Spleen (tissue), 11 donors: ENCODE data around the gene ZNF567. TPM values are rescaled to one million over a fixed set of nuclear protein-coding genes. Genes with fewer than 3 reads are reported as not detected.
"Not testable (repeated sequence)": the region's sequence is repeated elsewhere in the genome, so short reads cannot be mapped to it uniquely, and the experiment has no call there.

ENCODE experiments used
- DNase-seq: peaks from one replicate; pipeline ENCODE4 v3.0.0-alpha.2; 2020
- H3K27ac ChIP-seq, 8 donors: fragments of 200-600 bp; sonication (generic) in 7 of 8; 1 replicate in 4 of 8; 2 replicates in 4 of 8; pipeline versions ENCODE4 v1.5.0 to v1.8.0; 2016 to 2021; ENCODE audit warnings: inconsistent platforms in 4 of 8, mild to moderate bottlenecking in 4 of 8, moderate library complexity in 1 of 8
- H3K27me3 ChIP-seq, 7 donors: fragments of 200-600 bp; sonication (generic) in 6 of 7; replicated peaks in 1 of 7; 1 replicate in 4 of 7; 2 replicates in 3 of 7; pipeline versions ENCODE4 v1.5.0 to v1.8.0; 2016 to 2021; ENCODE audit warnings: inconsistent platforms in 3 of 7, mild to moderate bottlenecking in 1 of 7
- H3K36me3 ChIP-seq, 6 donors: fragments of 200-600 bp; sonication (generic) in 5 of 6; 1 replicate in 4 of 6; 2 replicates in 2 of 6; pipeline versions ENCODE4 v1.5.0 to v1.8.0; 2016 to 2021; ENCODE audit warnings: inconsistent platforms in 2 of 6
- H3K4me1 ChIP-seq, 6 donors: fragments of 200-600 bp; sonication (generic) in 5 of 6; 1 replicate in 3 of 6; 2 replicates in 3 of 6; pipeline versions ENCODE4 v1.5.0 to v1.8.0; 2016 to 2021; ENCODE audit warnings: inconsistent platforms in 3 of 6
- H3K4me3 ChIP-seq, 8 donors: fragments of 200-600 bp; sonication (generic) in 7 of 8; 1 replicate in 4 of 8; 2 replicates in 4 of 8; pipeline versions ENCODE4 v1.5.0 to v1.8.0; 2016 to 2021; ENCODE audit warnings: inconsistent platforms in 4 of 8, mild to moderate bottlenecking in 4 of 8, moderate library complexity in 2 of 8
- H3K9me3 ChIP-seq, 8 donors: fragments of 200-600 bp; sonication (generic) in 7 of 8; 1 replicate in 4 of 8; 2 replicates in 4 of 8; pipeline versions ENCODE4 v1.5.0 to v1.8.0; 2016 to 2021; ENCODE audit warnings: inconsistent platforms in 4 of 8
- CTCF ChIP-seq, 11 experiments: fragments of 200-600 bp in 7 of 11; fragments of 450-650 bp in 4 of 11; sonication (generic) in 4 of 11; IDR thresholded peaks in 8 of 11; conservative IDR thresholded peaks in 3 of 11; 1 replicate in 7 of 11; 2 replicates in 4 of 11; pipeline versions ENCODE4 v1.4.0 to v1.8.0; 2016 to 2021; ENCODE audit warnings: antibody characterized with exemption in 11 of 11, inconsistent platforms in 4 of 11, mild to moderate bottlenecking in 1 of 11
- POLR2A ChIP-seq, 3 donors: fragments of 450-650 bp; IDR thresholded peaks; one replicate each; pipeline ENCODE4 v1.5.1; 2017; ENCODE audit warnings: antibody characterized with exemption in 3 of 3, mild to moderate bottlenecking in 1 of 3
- POLR2AphosphoS5 ChIP-seq, 3 donors: sonication (generic); formaldehyde crosslinking; IDR thresholded peaks; one replicate each; pipeline ENCODE4 v1.5.1; 2017; ENCODE audit warnings: antibody characterized with exemption in 3 of 3
- WGBS, 5 donors: extraction: QIAGEN DNeasy Blood & Tissue Kit in 3 of 5; methylation state at CpG; one replicate each; pipeline versions ENCODE4 v1.1.5 to v1.1.7; 2013 to 2018; 5-methylcytosine and 5-hydroxymethylcytosine counted together
- intact Hi-C: fragments of 100-400 bp; cut with DNase I; formaldehyde crosslinking; loops from one replicate; pipeline ENCODE4 v1.15.0; 2023; ENCODE audit warnings: low total_unique reads
- polyA plus RNA-seq, 3 donors: library from polyadenylated mRNA; stranded (reverse); fragments of 200-250 nt; gene quantifications; one replicate each; pipeline ENCODE4 v1.2.1, GENCODE V29; 2013
- total RNA-seq, 7 donors: library from RNA; depleted of rRNA in 3 of 7; stranded (reverse); fragments of >200 nt in 3 of 7; fragmentation: NEBNext Ultra II Directional in 4 of 7; extraction: Animal tissue kit (Norgen Biotek cat#: 25700) in 4 of 7; gene quantifications; one replicate each; pipeline versions ENCODE4 v1.1.0 to v1.2.1, GENCODE V29; 2016 to 2021
- donor health status: healthy with polysubstance abuse.
- donor health status: DM: no; HTN: no; CAD: no; lungs with moderate emphysema.
- donor health status: DM: no; HTN: no; CAD: no.
- donor health status: Bipolar disorder and iron deficiency.
- donor health status: healthy.
- donor health status: DM: no; HTN: no; CAD: no.
- donor health status: DM: yes; HTN: yes; CAD: no.

ZNF567 gene
- total and polyA plus RNA-seq, 10 donors: 2.2 to 24.1 (median 9.3) TPM

- Histone ChIP-seq H3K36me3 (peaks cover 13 to 63% (median 38%) of the 10 kb centered on the region in 6 donors), H3K27ac (peak overlapping the region in 6 of 8 donors; percentile 56 to 87 (median 78))
These were observed 646 bp downstream of the ZNF567 start for GRCh38 chr19:36688058-36688457.

GRCh38 chr19:36707134-36707533, 19.7 kb downstream of the ZNF567 start:
- H3K27ac ChIP-seq: no peak overlapping the region
- H3K9me3 ChIP-seq: peaks cover 53 to 100% (median 98%) of the 10 kb centered on the region in 8 donors
- intact Hi-C loops: no loop called here
- H3K36me3 ChIP-seq: peaks cover 8 to 96% (median 70%) of the 10 kb centered on the region in 6 donors
- H3K4me1 ChIP-seq: no peaks in the 10 kb centered on the region
- no peak for TF ChIP-seq POLR2A (IDR thresholded peaks at IDR 0.05)
- no peak for TF ChIP-seq POLR2AphosphoS5 (IDR thresholded peaks at IDR 0.05)
- no peak for TF ChIP-seq CTCF (IDR thresholded peaks at IDR 0.05 in 8 of 11, conservative IDR thresholded peaks at IDR 0.05 in 3 of 11)
- no peak for DNase-seq
- no peaks in the 10 kb centered on the region for H3K27me3 ChIP-seq
- 81 to 97% (median 85%) methylated on average over 1 to 2 of the region's 2 CpGs for WGBS, 5 donors
- H3K4me3 ChIP-seq: no peak overlapping the region

More at GRCh38 chr19:36688058-36688457, 646 bp downstream of the ZNF567 start:
- Histone ChIP-seq H3K9me3 (peaks cover 0 to 56% (median 34%) of the 10 kb centered on the region in 8 donors), H3K4me1 (peaks cover 9 to 31% (median 24%) of the 10 kb centered on the region in 6 donors), H3K27me3 (no peaks in the 10 kb centered on the region), H3K4me3 (peak overlapping the region; percentile 66 to 95 (median 76))
- intact Hi-C loops: loop anchor here (10.0 kb wide), 1 partner anchor 227 kb away; the partner anchor contains the start of genes ZNF568 and ZNF829
- 10 to 17% (median 14%) methylated on average over 9 of the region's 9 CpGs for WGBS, 5 donors
- DNase-seq: no peak
- no peak for TF ChIP-seq POLR2AphosphoS5 (IDR thresholded peaks at IDR 0.05)
- no peak for TF ChIP-seq POLR2A (IDR thresholded peaks at IDR 0.05)
- TF ChIP-seq CTCF (IDR thresholded peaks at IDR 0.05 in 8 of 11, conservative IDR thresholded peaks at IDR 0.05 in 3 of 11): no peak

- 85 to 98% (median 96%) methylated on average over 2 of the region's 2 CpGs for WGBS, 5 donors
- no peaks in the 10 kb centered on the region for H3K27me3 ChIP-seq
- no peak overlapping the region for H3K4me3 ChIP-seq
- peaks cover 29 to 100% (median 85%) of the 10 kb centered on the region in 6 donors for H3K36me3 ChIP-seq
- intact Hi-C loops: no loop called here
- H3K4me1 ChIP-seq: no peaks in the 10 kb centered on the region
- DNase-seq: no peak
- TF ChIP-seq POLR2AphosphoS5 (IDR thresholded peaks at IDR 0.05): no peak
- TF ChIP-seq CTCF (IDR thresholded peaks at IDR 0.05 in 8 of 11, conservative IDR thresholded peaks at IDR 0.05 in 3 of 11): no peak
- TF ChIP-seq POLR2A (IDR thresholded peaks at IDR 0.05): no peak
- peaks cover 61 to 100% (median 100%) of the 10 kb centered on the region in 8 donors for H3K9me3 ChIP-seq
- H3K27ac ChIP-seq: no peak overlapping the region
These were observed 22.0 kb downstream of the ZNF567 start for GRCh38 chr19:36709423-36709822.

GRCh38 chr19:36719687-36720556, 32.5 kb downstream of the ZNF567 start:
- H3K36me3 ChIP-seq: peaks cover 39 to 98% (median 87%) of the 10 kb centered on the region in 6 donors
- DNase-seq: no peak
- H3K27ac ChIP-seq: no peak overlapping the region
- no peaks in the 10 kb centered on the region for H3K4me1 ChIP-seq
- H3K27me3 ChIP-seq: no peaks in the 10 kb centered on the region
- peak overlapping the region in 1 of 8 donors; percentile 24 for H3K4me3 ChIP-seq
- H3K9me3 ChIP-seq: peaks cover 71 to 100% (median 100%) of the 10 kb centered on the region in 8 donors
- TF ChIP-seq POLR2AphosphoS5 (IDR thresholded peaks at IDR 0.05) (no peak), POLR2A (IDR thresholded peaks at IDR 0.05) (no peak), CTCF (IDR thresholded peaks at IDR 0.05 in 8 of 11, conservative IDR thresholded peaks at IDR 0.05 in 3 of 11) (no peak)
- intact Hi-C loops: no loop called here
- WGBS, 5 donors: 94 to 98% (median 98%) methylated on average over 10 of the region's 10 CpGs

GRCh38 chr19:36736166-36736565, 48.8 kb downstream of the ZNF567 start:
- Histone ChIP-seq H3K9me3 (peaks cover 59 to 100% (median 100%) of the 10 kb centered on the region in 8 donors), H3K36me3 (peaks cover 0 to 58% (median 10%) of the 10 kb centered on the region in 6 donors)
- intact Hi-C loops, H3K4me3 ChIP-seq, H3K27ac ChIP-seq, H3K4me1 ChIP-seq, DNase-seq, H3K27me3 ChIP-seq: not testable (repeated sequence)
- 69 to 87% (median 77%) methylated on average over 8 to 9 of the region's 9 CpGs for WGBS, 5 donors
